Measurements from ENCODE around the gene PLXNA2.

PLXNA2 gene

GRCh38 chr1:208015255-208015654, 228.9 kb downstream of the PLXNA2 start:
- no peak for DNase-seq (ENCODE audit: low spot score)

- DNase-seq (ENCODE audit: low spot score): no peak
Measured at GRCh38 chr1:208013210-208013609, 231.0 kb downstream of the PLXNA2 start.

- no peak for DNase-seq (ENCODE audit: low spot score)
Measured at GRCh38 chr1:208012721-208013120, 231.5 kb downstream of the PLXNA2 start.

- DNase-seq (ENCODE audit: low spot score): no peak
Measured at GRCh38 chr1:208010487-208011071, 233.6 kb downstream of the PLXNA2 start.

GRCh38 chr1:208009706-208010444, 234.3 kb downstream of the PLXNA2 start:
- DNase-seq (ENCODE audit: low spot score): no peak

DNA sequence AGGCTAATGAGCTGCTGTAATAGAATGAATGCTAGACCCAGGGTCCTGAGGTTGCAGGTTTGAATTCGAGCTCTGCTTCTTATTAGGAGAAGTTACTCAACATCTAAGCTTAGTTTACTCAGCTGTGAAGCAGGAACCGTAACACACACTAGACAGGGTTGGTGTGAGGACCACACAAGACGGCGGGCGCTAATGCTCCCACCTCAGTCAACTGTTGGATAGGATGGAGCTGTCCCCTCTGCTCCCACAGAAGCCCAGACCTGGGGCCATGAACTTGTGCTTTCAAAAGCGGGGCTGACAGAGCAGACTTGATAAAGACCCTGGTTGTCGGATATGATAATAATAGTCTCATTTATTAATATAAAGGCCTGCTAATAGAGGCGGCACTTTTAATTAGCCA, 234.9 kb downstream of the PLXNA2 start:
- DNase-seq (ENCODE audit: low spot score): no peak

DNA sequence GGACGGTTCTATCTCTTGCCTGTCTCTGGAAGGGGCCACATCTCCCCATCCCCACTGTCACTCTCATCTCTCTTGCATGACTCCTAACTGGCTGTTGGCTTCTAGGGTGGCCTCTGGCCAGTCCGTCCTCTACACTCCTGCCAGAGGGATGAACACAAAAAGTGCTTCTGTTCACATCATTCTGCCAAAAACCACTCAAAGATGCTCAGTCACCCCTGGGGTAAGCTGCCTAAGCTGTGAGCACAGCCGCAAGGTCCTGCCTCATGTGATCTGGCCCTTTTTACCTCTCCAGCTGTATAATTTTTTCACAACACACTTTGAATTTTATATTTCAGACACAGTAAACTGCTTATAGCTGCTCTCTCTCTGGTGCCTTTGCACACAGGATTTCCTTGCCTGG, 235.7 kb downstream of the PLXNA2 start:
- DNase-seq (ENCODE audit: low spot score): no peak

DNA sequence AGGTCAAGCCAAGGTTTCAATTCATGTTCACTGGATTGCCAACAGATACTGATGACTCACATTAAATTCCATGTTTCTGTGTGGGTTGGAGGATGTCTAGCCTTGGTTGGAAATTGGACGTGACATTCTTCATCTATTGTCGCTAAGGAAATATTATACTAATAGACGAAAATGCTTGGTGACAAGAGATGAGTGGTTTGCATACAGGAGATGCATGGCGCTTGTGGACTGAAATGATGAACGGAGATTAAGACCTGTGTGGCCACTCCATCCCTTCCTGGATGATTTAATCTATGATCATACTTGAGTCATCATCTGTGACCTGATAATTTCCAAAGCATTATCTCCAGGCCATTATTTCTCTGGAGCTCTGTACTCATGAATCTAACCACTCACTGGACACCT, 236.2 kb downstream of the PLXNA2 start:
- peak; percentile 50 for DNase-seq (ENCODE audit: low spot score)

DNA sequence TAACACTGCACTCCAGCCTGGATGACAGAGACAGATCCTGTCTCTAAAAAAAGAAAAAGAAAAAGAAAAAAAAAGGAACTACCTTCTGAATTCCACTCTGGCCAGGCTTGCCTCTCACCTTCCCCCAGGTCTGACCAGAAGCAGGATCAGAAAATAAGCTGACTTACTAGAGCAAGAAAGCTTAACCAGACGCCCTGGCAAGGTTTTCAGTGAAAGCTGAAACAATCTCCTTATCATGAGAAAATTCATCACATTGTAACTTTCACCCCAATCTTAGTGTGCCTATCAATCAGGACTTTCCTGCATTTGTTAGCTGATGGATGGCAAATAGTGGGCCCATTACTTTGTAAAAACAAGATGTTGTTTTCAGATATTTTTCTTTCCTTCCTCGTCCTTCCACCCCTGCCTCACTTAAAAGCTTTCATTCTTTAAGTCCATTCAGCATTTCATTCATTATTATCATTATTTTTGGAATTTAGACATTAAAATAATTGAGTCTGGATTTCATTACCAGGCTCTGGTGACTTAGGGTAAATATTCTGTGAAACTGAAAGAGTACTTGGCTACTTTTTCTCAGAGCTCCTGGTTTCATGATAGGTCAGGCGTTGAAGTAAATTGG, 236.8 kb downstream of the PLXNA2 start:
- DNase-seq (ENCODE audit: low spot score): no peak

- DNase-seq (ENCODE audit: low spot score): no peak
Measured at GRCh38 chr1:208006258-208006920, 237.8 kb downstream of the PLXNA2 start.

DNA sequence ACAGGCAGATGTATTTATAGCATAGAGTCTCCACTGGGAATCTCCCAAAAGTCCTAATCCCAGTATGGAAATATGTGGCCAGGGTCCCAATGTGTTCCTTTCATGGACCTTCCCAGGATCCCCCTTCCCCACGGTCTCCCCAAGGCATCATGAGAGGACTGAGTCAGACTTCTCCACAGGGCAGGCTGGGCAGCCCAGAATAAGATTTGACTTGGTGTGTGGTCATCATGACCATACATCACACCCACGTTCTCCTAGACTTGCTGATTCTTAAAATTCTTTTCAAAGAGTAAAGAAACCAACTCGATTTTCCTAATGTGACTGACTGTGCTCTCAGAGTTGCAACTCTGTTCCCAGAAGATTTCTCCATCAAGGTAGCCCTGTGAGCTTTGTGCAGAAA, 239.3 kb downstream of the PLXNA2 start:
- peak; percentile 69 for DNase-seq (ENCODE audit: low spot score)

DNA sequence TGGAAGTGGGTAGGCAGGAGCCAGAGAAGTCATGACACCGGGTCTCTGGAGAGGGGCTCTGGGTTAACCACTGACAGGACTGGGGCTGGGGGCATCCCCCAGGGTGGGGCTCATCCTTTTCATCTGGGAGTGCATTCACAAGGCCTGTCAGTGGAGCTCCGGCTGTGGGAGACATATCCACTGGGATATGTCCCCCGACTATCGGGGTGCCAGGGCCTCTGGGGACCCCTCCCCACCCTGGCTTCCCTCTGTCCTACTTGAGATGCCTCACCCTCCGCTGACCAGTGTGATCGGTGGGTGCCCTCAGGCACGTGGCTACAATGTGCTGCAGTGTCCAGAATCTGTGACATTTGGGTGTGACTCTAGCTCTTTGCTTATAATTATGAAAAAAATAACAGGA, 240.9 kb downstream of the PLXNA2 start:
- DNase-seq (ENCODE audit: low spot score): no peak

DNA sequence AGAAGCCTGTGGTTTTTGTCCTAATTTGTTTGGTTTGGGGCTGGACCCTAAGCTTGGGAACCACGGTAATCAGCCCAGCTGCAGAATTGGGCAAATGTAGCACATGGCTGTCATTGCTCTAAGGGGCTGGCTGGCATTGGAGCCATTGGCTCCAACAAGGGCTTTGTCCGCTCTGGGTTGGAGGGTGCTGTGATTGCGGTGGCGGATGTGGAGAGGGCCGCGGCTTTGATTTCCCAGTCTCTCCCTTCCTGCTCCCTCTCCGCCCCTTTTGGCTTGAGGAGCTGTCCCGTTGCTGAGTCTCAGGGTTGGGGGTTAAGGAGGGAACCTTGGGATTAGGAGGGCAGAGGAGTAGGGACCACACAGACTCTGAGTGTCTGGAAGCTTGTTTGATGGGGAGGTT, 241.5 kb downstream of the PLXNA2 start:
- DNase-seq (ENCODE audit: low spot score): no peak

GRCh38 chr1:208002078-208002477, 242.1 kb downstream of the PLXNA2 start:
- no peak for DNase-seq (ENCODE audit: low spot score)

DNA sequence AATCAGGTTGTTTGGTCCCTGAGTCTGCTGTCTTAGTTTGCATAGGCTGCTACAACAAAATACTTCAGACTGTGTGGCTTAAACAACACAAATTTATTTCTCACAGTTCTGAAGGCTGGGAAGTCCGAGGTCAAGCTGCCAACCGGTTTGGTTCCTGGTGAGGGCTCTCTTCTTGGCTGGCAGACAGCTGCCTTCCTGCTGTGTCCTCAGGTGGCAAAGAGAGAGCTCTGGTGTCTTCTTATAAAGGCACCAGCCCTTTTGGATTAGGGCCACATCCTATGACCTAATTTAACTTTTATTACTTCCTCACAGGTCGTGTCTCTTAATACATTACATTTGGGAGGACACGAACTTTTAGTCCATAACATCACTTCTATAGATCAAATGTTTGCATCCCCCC, 243.7 kb downstream of the PLXNA2 start:
- no peak for DNase-seq (ENCODE audit: low spot score)

GRCh38 chr1:207999972-208000371, 244.2 kb downstream of the PLXNA2 start:
- no peak for DNase-seq (ENCODE audit: low spot score)

- DNase-seq (ENCODE audit: low spot score): no peak
Measured at GRCh38 chr1:207999274-207999915, 244.8 kb downstream of the PLXNA2 start.

- no peak for DNase-seq (ENCODE audit: low spot score)
Measured at GRCh38 chr1:207998691-207999090, 245.5 kb downstream of the PLXNA2 start.

GRCh38 chr1:207997486-207998268, 246.5 kb downstream of the PLXNA2 start:
- DNase-seq (ENCODE audit: low spot score): peak; percentile 80

DNA sequence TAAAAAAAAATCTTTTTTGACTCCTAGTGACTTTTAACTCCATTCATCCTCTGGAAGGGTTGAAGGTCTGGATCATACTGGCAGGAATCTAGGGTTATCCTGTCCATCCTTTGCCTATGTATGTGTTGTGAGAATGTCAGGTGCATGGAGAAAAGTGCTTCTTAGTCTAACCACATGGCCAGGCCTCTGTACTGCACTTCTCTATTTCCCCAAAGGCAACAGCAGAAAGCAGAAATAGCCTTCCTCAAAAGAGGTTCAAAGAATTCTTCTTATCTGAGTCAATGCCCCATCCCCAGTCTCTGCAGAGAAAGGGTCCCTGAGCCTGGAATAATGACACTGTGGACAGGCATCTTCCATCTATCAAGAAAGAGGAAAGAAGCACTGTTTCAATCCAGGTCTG, 247.5 kb downstream of the PLXNA2 start:
- DNase-seq (ENCODE audit: low spot score): no peak

GRCh38 chr1:207995576-207995975, 248.6 kb downstream of the PLXNA2 start:
- no peak for DNase-seq (ENCODE audit: low spot score)

Measured in AG08396 (cell line).